AG04449 (cell line): ENCODE data around the gene LEP.

ENCODE experiments used
- CTCF ChIA-PET: fragments of 350-600 bp; formaldehyde crosslinking; extraction: SDS; loops from one replicate; lab custom pipeline; 2021; ENCODE audit warnings: antibody characterized with exemption; lab: Yijun Ruan, JAX
- POLR2A ChIA-PET: fragments of 400-600, 350-600 bp; formaldehyde crosslinking; extraction: SDS; loops from one replicate; lab custom pipeline; 2020; ENCODE audit warnings: antibody characterized with exemption, inconsistent platforms; lab: Yijun Ruan, JAX
- DNase-seq: peaks from one replicate; pipeline ENCODE4 v3.0.0-alpha.2; 2010; ENCODE audit warnings: low read depth, low spot score
- H3K4me3 ChIP-seq: 2 replicates; pipeline ENCODE4 v1.5.1; 2011; ENCODE audit warnings: low read depth, mild to moderate bottlenecking, control low read depth, low read length
- TF ChIP-seq, protein P1 (sequence below): IDR thresholded peaks from one replicate; pipeline ENCODE4 v1.5.1; 2011; ENCODE audit warnings: mild to moderate bottlenecking, moderate library complexity, low read length, control low read depth, inconsistent platforms; ENCODE audit not compliant: insufficient read depth; ENCODE audit errors: missing control alignments

Gene LEP

DNA sequence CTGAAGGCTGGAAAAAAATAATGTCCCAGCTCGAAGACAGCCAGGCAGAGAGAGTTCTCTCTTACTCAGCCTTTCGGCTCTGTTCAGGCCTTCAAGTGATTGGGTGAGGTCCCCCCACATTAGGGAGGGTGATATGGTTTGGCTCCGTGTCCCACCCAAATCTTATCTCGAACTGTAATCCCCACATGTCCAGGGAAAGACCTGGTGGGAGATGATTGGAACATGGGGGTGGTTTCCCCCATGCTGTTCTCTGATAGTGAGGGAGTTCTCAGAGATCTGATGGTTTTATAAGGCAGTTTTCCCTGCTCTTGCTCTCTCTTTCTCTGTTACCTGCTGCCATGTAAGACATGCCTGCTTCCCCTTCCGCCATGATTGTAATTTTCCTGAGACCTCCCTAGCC lies 36.6 kb upstream of the LEP start:
- no peak for DNase-seq
- ChIA-PET CTCF (interaction anchor here (1.0 kb wide), 1 partner anchor 496 kb away, joined by 4 read pairs; no protein-coding TSS in a partner anchor), POLR2A (no interaction called here)
- TF ChIP-seq, protein P1, sequence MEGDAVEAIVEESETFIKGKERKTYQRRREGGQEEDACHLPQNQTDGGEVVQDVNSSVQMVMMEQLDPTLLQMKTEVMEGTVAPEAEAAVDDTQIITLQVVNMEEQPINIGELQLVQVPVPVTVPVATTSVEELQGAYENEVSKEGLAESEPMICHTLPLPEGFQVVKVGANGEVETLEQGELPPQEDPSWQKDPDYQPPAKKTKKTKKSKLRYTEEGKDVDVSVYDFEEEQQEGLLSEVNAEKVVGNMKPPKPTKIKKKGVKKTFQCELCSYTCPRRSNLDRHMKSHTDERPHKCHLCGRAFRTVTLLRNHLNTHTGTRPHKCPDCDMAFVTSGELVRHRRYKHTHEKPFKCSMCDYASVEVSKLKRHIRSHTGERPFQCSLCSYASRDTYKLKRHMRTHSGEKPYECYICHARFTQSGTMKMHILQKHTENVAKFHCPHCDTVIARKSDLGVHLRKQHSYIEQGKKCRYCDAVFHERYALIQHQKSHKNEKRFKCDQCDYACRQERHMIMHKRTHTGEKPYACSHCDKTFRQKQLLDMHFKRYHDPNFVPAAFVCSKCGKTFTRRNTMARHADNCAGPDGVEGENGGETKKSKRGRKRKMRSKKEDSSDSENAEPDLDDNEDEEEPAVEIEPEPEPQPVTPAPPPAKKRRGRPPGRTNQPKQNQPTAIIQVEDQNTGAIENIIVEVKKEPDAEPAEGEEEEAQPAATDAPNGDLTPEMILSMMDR: no peak
- no peak overlapping the region for H3K4me3 ChIP-seq

DNA sequence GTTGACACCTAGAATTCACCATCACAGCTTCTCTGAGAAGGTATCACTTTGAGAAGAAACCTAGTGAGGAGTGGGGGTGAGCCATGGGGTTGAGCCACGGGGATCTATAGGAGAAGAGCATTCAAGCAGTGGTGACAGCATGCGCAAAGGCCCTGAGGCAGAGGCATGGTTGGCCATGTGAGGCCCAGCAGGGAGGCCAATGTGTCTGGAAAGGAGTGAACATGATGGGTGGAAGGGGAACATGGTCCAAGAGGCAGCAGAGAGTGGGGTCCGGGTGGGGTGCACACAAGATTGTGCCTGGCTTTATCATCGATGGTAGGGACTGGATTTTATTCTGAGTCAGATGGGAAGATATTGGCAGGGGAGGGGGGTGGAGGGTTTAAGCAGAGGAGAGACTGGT lies 36.0 kb upstream of the LEP start:
- DNase-seq: no peak
- no peak overlapping the region for H3K4me3 ChIP-seq
- TF ChIP-seq, protein P1: no peak
- ChIA-PET CTCF (interaction anchor here (1.0 to 7.8 kb wide), 3 partner anchors 13 to 497 kb away, joined by 4 to 223 read pairs (median 4); no protein-coding TSS in a partner anchor), POLR2A (no interaction called here)

DNA sequence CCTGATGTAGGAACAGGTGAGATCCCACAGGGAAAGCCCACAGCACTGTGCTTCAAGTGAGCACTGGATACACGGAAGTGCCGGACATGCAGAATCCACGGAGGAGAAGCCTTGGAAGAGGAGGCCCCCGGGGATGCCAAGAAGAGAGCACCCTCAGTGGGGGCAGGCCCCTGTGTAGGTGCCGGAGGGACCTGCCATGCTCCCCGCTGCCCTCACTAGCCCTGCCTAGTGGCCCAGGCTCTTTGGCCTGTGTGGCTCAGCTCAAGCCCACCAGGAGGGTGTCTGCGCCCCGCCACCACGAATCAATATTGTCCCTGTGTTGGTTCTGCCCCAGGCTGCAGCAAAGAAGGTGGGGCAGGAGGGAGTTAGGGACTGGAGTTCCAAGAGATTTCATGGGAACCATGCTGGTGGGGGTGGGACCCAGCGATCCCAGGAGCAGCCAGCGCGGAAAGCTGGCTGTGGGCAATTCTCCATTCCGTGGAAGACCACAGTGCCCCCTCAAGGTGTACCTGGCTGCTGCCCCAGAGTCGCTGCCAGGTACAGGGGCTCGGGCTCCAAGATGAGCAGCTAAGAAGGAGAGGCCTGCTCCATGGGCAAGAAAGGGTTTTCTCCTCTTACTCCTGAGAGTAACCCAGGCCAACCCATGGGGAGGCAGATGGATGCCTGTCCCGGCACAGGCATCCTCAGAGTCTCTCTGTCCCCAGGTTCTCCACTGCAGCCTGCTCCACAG lies 34.9 kb upstream of the LEP start:
- no peak overlapping the region for H3K4me3 ChIP-seq
- CTCF ChIA-PET: interaction anchor here (1.5 to 7.8 kb wide), 7 partner anchors 12 to 497 kb away, joined by 3 to 223 read pairs (median 5); no protein-coding TSS in a partner anchor
- POLR2A ChIA-PET: no interaction called here
- TF ChIP-seq, protein P1: no peak
- no peak for DNase-seq

DNA sequence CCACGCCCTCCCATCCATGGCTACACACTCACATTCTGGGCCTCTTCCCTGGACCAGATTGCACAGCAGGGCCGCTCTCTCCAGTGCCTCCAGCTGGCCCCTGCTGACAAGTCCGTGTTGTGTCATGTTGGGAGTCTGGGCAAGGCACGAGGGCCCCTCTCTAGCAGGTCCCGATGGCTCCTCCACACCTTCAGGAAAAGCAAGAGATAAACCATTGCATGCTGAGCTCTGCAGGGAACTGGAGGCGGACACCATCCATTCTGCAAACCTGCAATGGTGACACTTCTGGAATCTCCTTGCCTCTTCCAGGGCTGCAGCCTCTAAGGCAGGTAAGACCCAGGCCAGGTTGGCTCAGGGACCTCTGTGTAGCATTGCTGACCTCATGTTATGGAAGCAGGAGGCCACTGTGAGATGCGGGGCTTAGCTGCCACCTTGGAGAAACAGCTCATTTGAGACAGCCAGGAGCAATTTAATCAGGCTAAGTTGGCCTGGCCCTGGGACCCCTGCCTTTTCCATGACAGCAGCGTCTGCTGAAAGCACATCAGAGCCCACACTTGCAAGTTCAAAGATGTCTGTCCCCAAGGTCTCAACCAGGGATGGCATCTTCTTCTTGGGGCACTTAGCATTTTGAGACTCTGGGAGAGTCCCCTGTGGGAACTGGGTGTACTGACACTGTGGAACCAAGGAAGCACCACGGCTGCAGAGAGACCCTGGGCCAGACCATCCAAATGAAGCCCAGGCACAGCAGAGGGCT lies 34.2 kb upstream of the LEP start:
- DNase-seq: no peak
- ChIA-PET CTCF (interaction anchor here (1.2 to 7.8 kb wide), 10 partner anchors 12 to 498 kb away, joined by 3 to 223 read pairs (median 6); no protein-coding TSS in a partner anchor), POLR2A (no interaction called here)
- TF ChIP-seq, protein P1: no peak
- H3K4me3 ChIP-seq: no peak overlapping the region

DNA sequence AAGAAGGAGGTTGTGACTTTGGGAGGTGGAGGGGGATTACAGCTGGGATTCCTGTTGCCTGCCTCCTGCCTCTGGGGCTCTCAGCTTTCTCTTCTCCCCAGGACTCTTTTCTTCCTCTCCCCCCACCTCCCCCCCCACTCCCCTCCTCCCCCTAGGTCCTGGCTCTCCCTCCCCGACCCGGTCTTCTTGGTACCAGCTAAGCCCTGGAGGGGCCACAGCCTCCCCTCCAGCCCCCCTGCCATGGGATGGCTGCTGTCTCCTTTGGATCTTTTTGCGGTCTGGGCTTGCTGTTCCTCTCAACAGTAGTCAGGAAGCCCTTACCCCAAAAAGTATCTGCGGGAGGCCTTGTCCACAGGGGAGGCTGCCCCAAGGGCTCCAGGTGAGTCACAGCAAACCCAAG lies 33.5 kb upstream of the LEP start:
- ChIA-PET POLR2A (no interaction called here), CTCF (interaction anchor here (0.6 to 7.8 kb wide), 30 partner anchors 9 to 860 kb away, joined by 3 to 223 read pairs (median 5); partner anchors contain the start of gene GCC1)
- TF ChIP-seq, protein P1: no peak
- no peak overlapping the region for H3K4me3 ChIP-seq
- no peak for DNase-seq
